Breast epithelium (tissue), 4 donors: ENCODE results near the gene NAA15. TPM values are rescaled to one million over a fixed set of nuclear protein-coding genes. Genes with fewer than 3 reads are reported as not detected.

ENCODE experiments used
- DNase-seq, 2 donors: peaks; one replicate each; pipeline ENCODE4 v3.0.0-alpha.2; 2019; ENCODE audit warnings: low spot score in 2 of 2
- H3K27ac ChIP-seq, 2 donors: fragments of 200-600 bp; sonication (generic) in 1 of 2; one replicate each; pipeline ENCODE4 v1.5.1; 2016 to 2019; ENCODE audit warnings: mild to moderate bottlenecking in 1 of 2
- H3K27me3 ChIP-seq, 2 donors: fragments of 200-600 bp; sonication (generic) in 1 of 2; one replicate each; pipeline versions ENCODE4 v1.5.1 to v1.6.0; 2017 to 2019; ENCODE audit warnings: control low read depth in 1 of 2, mild to moderate bottlenecking in 1 of 2
- H3K36me3 ChIP-seq: fragments of 200-600 bp; one replicate; pipeline ENCODE4 v1.5.1; 2019
- H3K4me1 ChIP-seq, 2 donors: fragments of 200-600 bp; sonication (generic); one replicate each; pipeline ENCODE4 v1.5.1; 2016 to 2019; ENCODE audit warnings: control low read depth in 1 of 2
- H3K4me3 ChIP-seq, 3 donors: fragments of 200-600 bp; sonication (generic); 1 replicate in 2 of 3; 2 replicates in 1 of 3; pipeline ENCODE4 v1.5.1; 2016 to 2019; ENCODE audit warnings: mild to moderate bottlenecking in 3 of 3, moderate library complexity in 2 of 3
- H3K9me3 ChIP-seq, 2 donors: fragments of 200-600 bp; sonication (generic) in 1 of 2; one replicate each; pipeline ENCODE4 v1.5.1; 2016 to 2019; ENCODE audit warnings: control low read depth in 1 of 2
- CTCF ChIP-seq, 3 donors: fragments of 450-650 bp; IDR thresholded peaks; one replicate each; pipeline ENCODE4 v1.5.1; 2016 to 2017; ENCODE audit warnings: antibody characterized with exemption in 3 of 3, mild to moderate bottlenecking in 3 of 3, moderate library complexity in 3 of 3
- POLR2A ChIP-seq: fragments of 450-650 bp; IDR thresholded peaks from one replicate; pipeline ENCODE4 v1.6.1; 2016; ENCODE audit warnings: antibody characterized with exemption, mild to moderate bottlenecking, moderate library complexity
- POLR2AphosphoS5 ChIP-seq, 3 donors: sonication (generic); formaldehyde crosslinking; IDR thresholded peaks; one replicate each; pipeline ENCODE4 v1.6.1; 2017; ENCODE audit warnings: antibody characterized with exemption in 3 of 3
- intact Hi-C: fragments of 100-400 bp; cut with DNase I; formaldehyde crosslinking; loops from one replicate; pipeline ENCODE4 v1.15.1; 2023; ENCODE audit warnings: low total_unique reads
- total RNA-seq, 3 donors: library from RNA; depleted of rRNA; stranded (reverse); fragments of >200 nt; gene quantifications; one replicate each; pipeline ENCODE4 v1.1.0, GENCODE V29; 2016

The NAA15 gene
- total RNA-seq, 3 donors from 2014 or later = 28.5 to 49.9 (median 34.1) TPM

DNA sequence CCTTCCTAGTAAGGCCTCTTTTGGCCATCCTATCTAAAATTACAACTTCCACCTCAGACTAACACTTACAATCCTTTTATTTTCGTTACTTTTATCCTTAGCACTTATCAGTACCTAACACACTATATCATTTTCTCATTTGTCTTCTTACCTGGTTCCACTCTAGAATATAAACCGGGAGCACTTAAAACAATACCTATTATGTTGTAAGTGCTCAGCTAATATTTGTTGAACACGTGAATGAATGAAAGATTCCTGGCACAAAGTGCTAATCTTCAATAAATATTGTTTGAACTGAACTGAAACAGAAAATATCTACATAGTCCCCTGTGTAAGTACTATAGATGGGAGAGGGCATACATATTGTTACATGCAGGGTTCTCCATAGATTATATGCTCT lies 35.7 kb upstream of the NAA15 start:
- no peak for DNase-seq
- no peaks in the 10 kb centered on the region for H3K4me1 ChIP-seq
- H3K27me3 ChIP-seq = no peaks in the 10 kb centered on the region
- TF ChIP-seq POLR2A (no peak), POLR2AphosphoS5 (IDR thresholded peaks at IDR 0.05) (no peak), CTCF (IDR thresholded peaks at IDR 0.05) (no peak)
- no peaks in the 10 kb centered on the region for H3K9me3 ChIP-seq
- H3K27ac ChIP-seq = no peak overlapping the region
- H3K36me3 ChIP-seq = no peaks in the 10 kb centered on the region
- intact Hi-C loops = no loop called here
- no peak overlapping the region for H3K4me3 ChIP-seq

- intact Hi-C loops = no loop called here
- Histone ChIP-seq H3K36me3 (no peaks in the 10 kb centered on the region), H3K9me3 (no peaks in the 10 kb centered on the region), H3K27ac (no peak overlapping the region), H3K4me1 (no peaks in the 10 kb centered on the region), H3K27me3 (no peaks in the 10 kb centered on the region), H3K4me3 (peak overlapping the region; percentile 19 to 46 (median 30))
- TF ChIP-seq POLR2AphosphoS5 (IDR thresholded peaks at IDR 0.05) (no peak), POLR2A (no peak), CTCF (IDR thresholded peaks at IDR 0.05) (no peak)
- DNase-seq = no peak
Measured at GRCh38 chr4:139266208-139266582, 35.1 kb upstream of the NAA15 start.

DNA sequence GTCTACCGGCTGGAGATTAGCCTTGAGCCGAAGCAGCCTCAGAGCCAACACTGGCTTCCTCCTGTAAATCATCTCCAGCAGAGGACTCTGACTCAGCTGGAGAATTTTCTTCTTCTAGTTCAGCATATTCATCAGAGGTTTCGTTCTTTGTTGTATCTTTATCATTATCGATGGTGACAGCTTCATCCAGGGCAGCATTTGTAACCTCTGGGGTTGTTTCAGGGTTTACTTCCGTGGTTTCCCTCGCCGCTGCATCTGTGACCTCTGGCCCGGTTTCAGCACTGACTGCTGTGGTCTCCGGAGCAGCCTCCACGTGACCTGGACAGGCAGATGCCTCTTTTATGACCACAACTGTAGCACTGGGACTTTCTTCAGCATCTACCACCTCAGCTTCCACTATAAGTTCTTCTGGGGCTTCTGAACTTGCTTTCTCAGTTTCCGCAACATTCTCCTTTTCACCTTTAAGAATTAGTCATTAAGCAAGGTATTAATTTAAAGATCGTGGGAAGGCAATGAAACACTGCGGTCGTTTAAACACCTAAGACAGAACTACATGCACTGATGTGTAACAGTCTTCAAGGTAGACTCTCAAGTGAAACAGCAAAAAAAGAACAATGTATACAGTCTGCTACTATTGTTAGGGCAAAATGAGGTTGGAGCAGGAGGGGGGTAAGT lies 34.6 kb upstream of the NAA15 start:
- H3K27ac ChIP-seq = no peak overlapping the region
- peak overlapping the region; percentile 19 to 46 (median 30) for H3K4me3 ChIP-seq
- no peak for TF ChIP-seq CTCF (IDR thresholded peaks at IDR 0.05)
- no peak for TF ChIP-seq POLR2AphosphoS5 (IDR thresholded peaks at IDR 0.05)
- no peak for TF ChIP-seq POLR2A
- H3K27me3 ChIP-seq = no peaks in the 10 kb centered on the region
- H3K9me3 ChIP-seq = no peaks in the 10 kb centered on the region
- DNase-seq = peak in 1 of 2 donors; percentile 36
- intact Hi-C loops = no loop called here
- no peaks in the 10 kb centered on the region for H3K36me3 ChIP-seq
- H3K4me1 ChIP-seq = no peaks in the 10 kb centered on the region

DNA sequence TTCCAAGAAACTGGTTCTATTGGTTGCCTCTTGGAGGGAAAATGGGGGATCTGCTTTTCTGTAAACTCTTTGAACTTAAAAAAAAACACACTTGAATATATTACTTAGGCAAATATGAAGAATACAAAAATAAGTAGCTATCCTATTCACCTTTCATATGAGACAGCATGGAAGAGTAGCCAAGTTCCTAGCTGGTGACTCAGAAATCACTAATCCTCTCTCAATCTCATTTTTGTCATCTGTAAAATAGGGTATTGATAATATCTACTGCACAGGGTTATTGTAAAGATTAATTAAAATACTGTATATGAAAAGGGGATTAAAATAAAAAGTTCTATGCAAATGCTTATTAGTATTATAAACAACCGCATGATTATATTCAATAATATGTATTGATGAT lies 34.0 kb upstream of the NAA15 start:
- TF ChIP-seq POLR2A (no peak), CTCF (IDR thresholded peaks at IDR 0.05) (no peak), POLR2AphosphoS5 (IDR thresholded peaks at IDR 0.05) (no peak)
- H3K27ac ChIP-seq = no peak overlapping the region

GRCh38 chr4:139273835-139274234 lies 27.5 kb upstream of the NAA15 start:
- H3K9me3 ChIP-seq = no peaks in the 10 kb centered on the region
- no peak overlapping the region for H3K4me3 ChIP-seq
- DNase-seq = no peak
- intact Hi-C loops = no loop called here
- no peak overlapping the region for H3K27ac ChIP-seq
- peaks cover 0 to under 1% of the 10 kb centered on the region in 2 donors for H3K27me3 ChIP-seq
- no peaks in the 10 kb centered on the region for H3K36me3 ChIP-seq
- no peaks in the 10 kb centered on the region for H3K4me1 ChIP-seq
- TF ChIP-seq POLR2AphosphoS5 (IDR thresholded peaks at IDR 0.05) (no peak), POLR2A (no peak), CTCF (IDR thresholded peaks at IDR 0.05) (no peak)

More for the DNA sequence above, 34.0 kb upstream of the NAA15 start:
- intact Hi-C loops = no loop called here
- DNase-seq = no peak
- Histone ChIP-seq H3K27me3 (no peaks in the 10 kb centered on the region), H3K9me3 (no peaks in the 10 kb centered on the region), H3K36me3 (no peaks in the 10 kb centered on the region), H3K4me1 (no peaks in the 10 kb centered on the region), H3K4me3 (no peak overlapping the region)
